AG08396 (cell line): ENCODE data around the gene CYP21A2.
"Not testable (repeated sequence)": the region's sequence is repeated elsewhere in the genome, so short reads cannot be mapped to it uniquely, and the experiment has no call there.

Source experiments
- DNase-seq: peaks from one replicate; pipeline ENCODE4 v3.0.0; 2012; ENCODE audit warnings: low spot score, mixed read lengths

Gene CYP21A2

GRCh38 chr6:32055756-32056155 lies 17.5 kb downstream of the CYP21A2 start:
- DNase-seq, result not testable (repeated sequence)

- no peak for DNase-seq
These were observed 18.0 kb downstream of the CYP21A2 start for GRCh38 chr6:32056254-32056653.

- no peak for DNase-seq
These were observed 19.8 kb downstream of the CYP21A2 start for GRCh38 chr6:32057966-32058365.

GRCh38 chr6:32058511-32058963 lies 20.3 kb downstream of the CYP21A2 start:
- no peak for DNase-seq

GRCh38 chr6:32060966-32061655 lies 22.9 kb downstream of the CYP21A2 start:
- DNase-seq, result no peak

GRCh38 chr6:32064706-32065105 lies 26.5 kb downstream of the CYP21A2 start:
- no peak for DNase-seq

- DNase-seq, result not testable (repeated sequence)
These were observed 29.3 kb downstream of the CYP21A2 start for GRCh38 chr6:32067521-32067920.

GRCh38 chr6:32068315-32068714 lies 30.1 kb downstream of the CYP21A2 start:
- not testable (repeated sequence) for DNase-seq

- no peak for DNase-seq
These were observed 30.7 kb downstream of the CYP21A2 start for GRCh38 chr6:32068867-32069266.

GRCh38 chr6:32069460-32069859 lies 31.2 kb downstream of the CYP21A2 start:
- no peak for DNase-seq

- no peak for DNase-seq
These were observed 31.8 kb downstream of the CYP21A2 start for GRCh38 chr6:32069878-32070515.

GRCh38 chr6:32070814-32071543 lies 32.8 kb downstream of the CYP21A2 start:
- no peak for DNase-seq

- DNase-seq, result no peak
These were observed 34.9 kb downstream of the CYP21A2 start for GRCh38 chr6:32073101-32073500.

GRCh38 chr6:32073613-32074012 lies 35.4 kb downstream of the CYP21A2 start:
- DNase-seq, result no peak

GRCh38 chr6:32074996-32075532 lies 36.8 kb downstream of the CYP21A2 start:
- peak; percentile 61 for DNase-seq

- no peak for DNase-seq
These were observed 37.6 kb downstream of the CYP21A2 start for GRCh38 chr6:32075781-32076180.

GRCh38 chr6:32076321-32076809 lies 38.1 kb downstream of the CYP21A2 start:
- DNase-seq, result peak; percentile 72

GRCh38 chr6:32079566-32080290 lies 41.5 kb downstream of the CYP21A2 start:
- DNase-seq, result no peak

GRCh38 chr6:32081168-32081990 lies 43.2 kb downstream of the CYP21A2 start:
- DNase-seq, result peak; percentile 94

GRCh38 chr6:32082478-32082877 lies 44.3 kb downstream of the CYP21A2 start:
- DNase-seq, result no peak

GRCh38 chr6:32082935-32083334 lies 44.7 kb downstream of the CYP21A2 start:
- DNase-seq, result peak; percentile 92
